CD4-positive, CD25-positive, alpha-beta regulatory T cell (primary cell): ENCODE data around the gene BICRA. TPM values are rescaled to one million over a fixed set of nuclear protein-coding genes. Genes with fewer than 3 reads are reported as not detected.

Source experiments
- ATAC-seq, 2 donors: fragments of 150-1000 bp; cut with Tn5 transposase; one replicate each; pipeline ENCODE4 v1.10.0; 2021; ENCODE audit warnings: low read depth in 2 of 2, moderate number of reproducible peaks in 2 of 2, moderate library complexity in 1 of 2
- DNase-seq, 3 donors: peaks; one replicate each; pipeline versions ENCODE4 v3.0.0 to v3.0.0-alpha.2; 2012 to 2022; ENCODE audit warnings: mixed read lengths in 1 of 3
- H3K27ac ChIP-seq: one replicate; pipeline ENCODE4 v1.7.0; 2013; ENCODE audit warnings: mild to moderate bottlenecking, low read length; ENCODE audit not compliant: insufficient read depth, poor library complexity, severe bottlenecking
- H3K27me3 ChIP-seq: one replicate; pipeline ENCODE4 v1.7.0; 2013; ENCODE audit warnings: low read length; ENCODE audit not compliant: control insufficient read depth, insufficient read depth
- H3K36me3 ChIP-seq: one replicate; pipeline ENCODE4 v1.7.0; 2013; ENCODE audit warnings: mild to moderate bottlenecking, low read length, moderate library complexity; ENCODE audit not compliant: control insufficient read depth, insufficient read depth
- H3K4me1 ChIP-seq: 2 replicates; pipeline ENCODE4 v1.7.0; 2013; ENCODE audit warnings: mild to moderate bottlenecking, low read length; ENCODE audit not compliant: insufficient read depth, control insufficient read depth, poor library complexity, severe bottlenecking
- H3K4me3 ChIP-seq: one replicate; pipeline ENCODE4 v1.7.0; 2013; ENCODE audit warnings: low read depth, mild to moderate bottlenecking, low read length, moderate library complexity
- H3K9me3 ChIP-seq, 2 experiments: 1 replicate in 1 of 2; 2 replicates in 1 of 2; pipeline ENCODE4 v1.7.0; 2013; ENCODE audit warnings: low read length in 2 of 2, mild to moderate bottlenecking in 1 of 2, moderate library complexity in 1 of 2; ENCODE audit not compliant: control insufficient read depth in 2 of 2
- H3K27ac Mint-ChIP-seq, 3 donors: one replicate each; pipeline ENCODE4 v1.8.0; 2020 to 2022; ENCODE audit warnings: mild to moderate bottlenecking in 3 of 3, mixed read lengths in 3 of 3, moderate library complexity in 2 of 3
- H3K27me3 Mint-ChIP-seq: one replicate; pipeline ENCODE4 v1.8.0; 2022; ENCODE audit warnings: mild to moderate bottlenecking, mixed read lengths
- H3K36me3 Mint-ChIP-seq: one replicate; pipeline ENCODE4 v1.8.0; 2020; ENCODE audit warnings: mixed read lengths
- H3K4me1 Mint-ChIP-seq, 4 donors: one replicate each; pipeline ENCODE4 v1.8.0; 2020 to 2022; ENCODE audit warnings: mixed read lengths in 4 of 4, mild to moderate bottlenecking in 1 of 4
- H3K4me3 Mint-ChIP-seq, 4 donors: one replicate each; pipeline ENCODE4 v1.8.0; 2020 to 2022; ENCODE audit warnings: mild to moderate bottlenecking in 4 of 4, mixed read lengths in 4 of 4, moderate library complexity in 3 of 4
- H3K9me3 Mint-ChIP-seq, 7 donors: one replicate each; pipeline ENCODE4 v1.8.0; 2020 to 2022; ENCODE audit warnings: mixed read lengths in 7 of 7, mild to moderate bottlenecking in 3 of 7, moderate library complexity in 2 of 7
- polyA plus RNA-seq, 4 donors: library from polyadenylated mRNA; unstranded; fragments of 300-500 nt; fragmentation: Illumina TruSeq; gene quantifications; one replicate each; pipeline ENCODE4 v1.2.3, GENCODE V29; 2021
- total RNA-seq: library from RNA; stranded (reverse); gene quantifications from one replicate; pipeline ENCODE4 v1.2.3, GENCODE V29; 2022

BICRA gene
- total and polyA plus RNA-seq, 5 donors from 2014 or later = 0.25 to 43.8 (median 0.52) TPM

GRCh38 chr19:47614559-47614958, 5.6 kb downstream of the BICRA start:
- DNase-seq = no peak
- no peak for ATAC-seq
- Mint-ChIP-seq H3K4me1 (peaks cover 12 to 67% (median 44%) of the 10 kb centered on the region in 4 donors), H3K4me3 (no peak overlapping the region), H3K27me3 (peaks cover 8% of the 10 kb centered on the region), H3K9me3 (peaks cover 0 to 2% (median 0%) of the 10 kb centered on the region in 7 donors), H3K36me3 (peaks cover 14% of the 10 kb centered on the region), H3K27ac (peak overlapping the region in 1 of 3 donors; percentile 25)
- Histone ChIP-seq H3K4me3 (no peak overlapping the region), H3K4me1 (peaks cover 41% of the 10 kb centered on the region), H3K27me3 (no peaks in the 10 kb centered on the region), H3K36me3 (peaks cover 10% of the 10 kb centered on the region), H3K27ac (no peak overlapping the region), H3K9me3 (no peaks in the 10 kb centered on the region)

- H3K27ac ChIP-seq = no peak overlapping the region
- H3K36me3 Mint-ChIP-seq = peaks cover 18% of the 10 kb centered on the region
- DNase-seq = no peak
- H3K4me1 Mint-ChIP-seq = peaks cover 12 to 73% (median 49%) of the 10 kb centered on the region in 4 donors
- peak overlapping the region in 2 of 3 donors; percentile 50 to 54 for H3K27ac Mint-ChIP-seq
- H3K27me3 ChIP-seq = no peaks in the 10 kb centered on the region
- ATAC-seq = no peak
- peaks cover 0 to 2% (median 0%) of the 10 kb centered on the region in 7 donors for H3K9me3 Mint-ChIP-seq
- peaks cover 41% of the 10 kb centered on the region for H3K4me1 ChIP-seq
- no peaks in the 10 kb centered on the region for H3K9me3 ChIP-seq
- H3K36me3 ChIP-seq = peaks cover 10% of the 10 kb centered on the region
- H3K27me3 Mint-ChIP-seq = peaks cover 8% of the 10 kb centered on the region
- peak overlapping the region in 1 of 4 donors; percentile 26 for H3K4me3 Mint-ChIP-seq
- no peak overlapping the region for H3K4me3 ChIP-seq
Measured at GRCh38 chr19:47615230-47615629, 6.3 kb downstream of the BICRA start.

DNA sequence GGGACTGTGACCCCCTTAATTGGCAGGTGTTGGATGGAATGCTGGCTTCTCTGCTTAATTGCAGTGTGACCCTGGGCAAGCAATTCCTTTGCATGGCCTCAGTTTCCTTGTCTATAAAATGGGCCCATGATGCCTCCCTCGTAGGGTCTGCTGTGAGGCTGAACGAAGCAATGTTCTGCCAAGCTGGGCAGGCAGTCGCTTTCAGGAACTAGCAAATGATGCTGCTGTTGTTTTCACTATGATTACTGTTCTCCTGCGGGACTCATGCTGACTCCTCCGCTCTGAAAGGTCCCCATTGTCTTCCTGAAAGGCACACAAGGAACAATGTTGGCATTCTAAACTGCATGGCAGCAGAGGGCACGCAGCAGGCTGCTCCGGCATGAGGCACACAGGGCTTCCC, 6.8 kb downstream of the BICRA start:
- Mint-ChIP-seq H3K4me3 (no peak overlapping the region), H3K27ac (no peak overlapping the region)

GRCh38 chr19:47618771-47619170, 9.8 kb downstream of the BICRA start:
- Mint-ChIP-seq H3K9me3 (no peaks in the 10 kb centered on the region), H3K4me3 (no peak overlapping the region), H3K27ac (no peak overlapping the region), H3K36me3 (peaks cover 15% of the 10 kb centered on the region), H3K4me1 (peaks cover 3 to 54% (median 37%) of the 10 kb centered on the region in 4 donors), H3K27me3 (no peaks in the 10 kb centered on the region)
- ATAC-seq (no peak), DNase-seq (no peak)
- Histone ChIP-seq H3K27me3 (no peaks in the 10 kb centered on the region), H3K4me1 (peaks cover 16% of the 10 kb centered on the region), H3K27ac (no peak overlapping the region), H3K4me3 (no peak overlapping the region), H3K9me3 (no peaks in the 10 kb centered on the region), H3K36me3 (peaks cover 14% of the 10 kb centered on the region)

More for the DNA sequence above, 6.8 kb downstream of the BICRA start:
- H3K4me1 Mint-ChIP-seq = peaks cover 9 to 70% (median 47%) of the 10 kb centered on the region in 4 donors
- Histone ChIP-seq H3K9me3 (no peaks in the 10 kb centered on the region), H3K4me3 (no peak overlapping the region), H3K36me3 (peaks cover 12% of the 10 kb centered on the region), H3K4me1 (peaks cover 36% of the 10 kb centered on the region), H3K27ac (no peak overlapping the region), H3K27me3 (no peaks in the 10 kb centered on the region)
- DNase-seq = no peak
- ATAC-seq = no peak
- peaks cover 18% of the 10 kb centered on the region for H3K36me3 Mint-ChIP-seq
- peaks cover 6% of the 10 kb centered on the region for H3K27me3 Mint-ChIP-seq
- H3K9me3 Mint-ChIP-seq = peaks cover 0 to 2% (median 0%) of the 10 kb centered on the region in 7 donors

- H3K27me3 ChIP-seq = no peaks in the 10 kb centered on the region
- DNase-seq = no peak
- no peak for ATAC-seq
- Mint-ChIP-seq H3K4me3 (peak overlapping the region in 1 of 4 donors; percentile 56), H3K4me1 (peaks cover 3 to 56% (median 35%) of the 10 kb centered on the region in 4 donors), H3K9me3 (no peaks in the 10 kb centered on the region), H3K27ac (no peak overlapping the region), H3K36me3 (peaks cover 11% of the 10 kb centered on the region), H3K27me3 (no peaks in the 10 kb centered on the region)
- no peak overlapping the region for H3K4me3 ChIP-seq
- H3K27ac ChIP-seq = no peak overlapping the region
- H3K36me3 ChIP-seq = peaks cover 14% of the 10 kb centered on the region
- H3K9me3 ChIP-seq = no peaks in the 10 kb centered on the region
- peaks cover 16% of the 10 kb centered on the region for H3K4me1 ChIP-seq
Measured at GRCh38 chr19:47619763-47620162, 10.8 kb downstream of the BICRA start.

DNA sequence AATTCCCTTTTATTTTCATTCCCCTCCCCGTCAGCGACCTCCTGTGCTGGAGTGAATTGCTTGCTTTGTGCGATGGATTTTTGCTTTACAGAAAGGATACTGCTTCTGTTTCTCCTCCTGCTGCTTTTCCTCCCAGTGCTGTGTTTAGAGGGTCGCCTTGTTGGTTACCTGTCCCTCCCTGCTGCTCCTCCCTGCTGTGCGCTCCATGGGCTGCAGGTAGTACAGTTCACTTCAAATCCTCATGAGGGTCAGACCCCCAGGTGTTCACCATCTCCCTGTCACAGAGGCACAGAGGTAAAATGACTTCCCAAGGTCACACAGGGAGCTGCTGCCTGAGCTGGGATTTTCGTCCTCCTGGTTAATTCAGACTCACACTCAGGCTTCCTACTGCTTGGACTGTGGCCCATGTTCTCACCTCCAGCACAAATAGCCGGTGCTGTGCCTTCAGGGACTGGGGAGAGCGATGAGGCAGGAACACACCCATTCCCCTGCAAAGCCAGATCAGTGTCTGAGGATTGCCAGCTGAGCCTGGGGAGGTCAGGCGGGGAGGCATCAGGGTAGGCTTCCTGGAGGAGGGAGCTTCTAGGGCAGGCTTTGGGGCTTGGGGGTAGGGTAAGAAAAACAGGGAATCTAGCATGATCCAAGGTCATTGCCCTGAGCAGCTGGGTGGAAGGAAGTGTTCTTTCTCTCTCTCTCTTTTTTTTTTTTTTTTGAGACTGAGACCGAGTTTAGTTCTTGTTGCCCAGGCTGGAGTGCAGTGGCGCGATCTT, 14.4 kb downstream of the BICRA start:
- Histone ChIP-seq H3K4me1 (peaks cover 5% of the 10 kb centered on the region), H3K27me3 (no peaks in the 10 kb centered on the region), H3K27ac (no peak overlapping the region), H3K4me3 (no peak overlapping the region), H3K9me3 (no peaks in the 10 kb centered on the region), H3K36me3 (peaks cover 18% of the 10 kb centered on the region)
- Mint-ChIP-seq H3K9me3 (no peaks in the 10 kb centered on the region), H3K4me1 (peaks cover 4 to 60% (median 35%) of the 10 kb centered on the region in 4 donors), H3K36me3 (peaks cover 17% of the 10 kb centered on the region), H3K27me3 (no peaks in the 10 kb centered on the region), H3K27ac (no peak overlapping the region), H3K4me3 (peak overlapping the region in 2 of 4 donors; percentile 16 to 68)
- ATAC-seq (no peak), DNase-seq (no peak)

GRCh38 chr19:47623921-47624391, 15.0 kb downstream of the BICRA start:
- peak overlapping the region in 1 of 4 donors; percentile 68 for H3K4me3 Mint-ChIP-seq
- H3K4me1 Mint-ChIP-seq = peaks cover 4 to 62% (median 36%) of the 10 kb centered on the region in 4 donors
- Histone ChIP-seq H3K27me3 (no peaks in the 10 kb centered on the region), H3K4me1 (no peaks in the 10 kb centered on the region), H3K27ac (no peak overlapping the region), H3K4me3 (no peak overlapping the region), H3K36me3 (peaks cover 16% of the 10 kb centered on the region), H3K9me3 (no peaks in the 10 kb centered on the region)
- ATAC-seq (no peak), DNase-seq (no peak)
- peaks cover 20% of the 10 kb centered on the region for H3K36me3 Mint-ChIP-seq
- H3K27ac Mint-ChIP-seq = peak overlapping the region in 1 of 3 donors; percentile 67
- no peaks in the 10 kb centered on the region for H3K9me3 Mint-ChIP-seq
- no peaks in the 10 kb centered on the region for H3K27me3 Mint-ChIP-seq
